Measurements from ENCODE around the gene DNAJB2. TPM values are rescaled to one million over a fixed set of nuclear protein-coding genes. Genes with fewer than 3 reads are reported as not detected.

The DNAJB2 gene
- total RNA-seq, 1 donor from 2014 or later, result 47.8 TPM

DNA sequence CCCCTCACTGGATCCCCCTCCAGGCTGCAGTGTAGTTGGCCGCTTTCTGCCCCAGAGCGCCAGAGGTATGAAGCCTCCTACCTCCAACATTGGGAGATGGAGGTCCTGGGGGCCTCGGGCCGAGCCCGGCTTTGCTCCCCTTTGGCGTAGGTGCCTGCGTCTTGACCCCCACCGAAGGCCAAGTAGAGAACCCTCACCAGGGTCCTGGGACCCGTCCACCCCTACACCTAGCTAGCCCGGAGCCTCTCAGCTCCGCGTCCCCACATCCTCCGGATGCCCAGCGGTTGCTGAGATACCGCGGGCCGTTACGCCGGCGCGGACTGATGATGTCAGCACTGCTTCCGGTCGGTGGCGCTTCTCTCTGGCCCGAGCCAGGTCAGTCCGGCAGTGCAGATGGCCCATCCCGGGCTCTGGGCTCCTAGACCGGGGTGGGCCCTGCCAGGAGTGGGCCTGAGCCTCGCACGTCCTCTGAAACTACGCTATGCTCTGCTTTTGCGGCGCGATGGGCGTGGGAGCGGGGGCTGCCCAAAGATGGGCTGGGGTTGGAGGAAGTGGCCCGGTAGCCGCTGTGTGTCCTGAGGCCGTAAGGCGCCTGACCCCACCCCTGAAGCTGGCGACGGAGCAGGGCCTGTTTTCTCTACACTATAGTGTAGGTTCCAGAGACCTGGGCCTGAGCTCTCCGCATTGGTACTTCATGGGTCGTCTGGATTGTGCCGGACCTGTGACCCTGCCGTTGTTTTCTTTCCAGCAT lies 33.8 kb upstream of the DNAJB2 start, which contains the start of the genes GLB1L and STK16:
Gene GLB1L, minus strand, starts transcription at position 297 of the 751 bp plus-strand sequence. CDS start 1,871 bp downstream, outside the sequence.
Gene STK16, plus strand, starts transcription at position 332 of the 751 bp plus-strand sequence. CDS start 521 bp downstream, outside the sequence.
- H3K27me3 Mint-ChIP-seq (ENCODE audit: low read depth), result peaks cover 4% of the 10 kb centered on the region
- H3K4me3 Mint-ChIP-seq, result peak within 1 kb of the TSS; percentile 91
- peak; percentile 87 to 94 for DNase-seq (ENCODE audit: low spot score in 2 of 2, unreplicated experiment in 2 of 2)
- no peaks in the 10 kb centered on the region for H3K9me3 Mint-ChIP-seq
- no peaks in the 10 kb centered on the region for H3K36me3 Mint-ChIP-seq
- H3K27ac Mint-ChIP-seq, result peak within 1 kb of the TSS; percentile 97
- TF ChIP-seq CTCF (IDR thresholded peaks at IDR 0.05; ENCODE audit: unreplicated experiment), result no peak
- peaks cover 23% of the 10 kb centered on the region for H3K4me1 Mint-ChIP-seq

- Mint-ChIP-seq H3K36me3 (no peaks in the 10 kb centered on the region), H3K4me1 (peaks cover 23% of the 10 kb centered on the region), H3K27me3 (ENCODE audit: low read depth) (peaks cover 8% of the 10 kb centered on the region), H3K9me3 (no peaks in the 10 kb centered on the region), H3K4me3 (peak overlapping the region; percentile 91), H3K27ac (peak overlapping the region; percentile 97)
- no peak for DNase-seq (ENCODE audit: low spot score in 2 of 2, unreplicated experiment in 2 of 2)
- no peak for TF ChIP-seq CTCF (IDR thresholded peaks at IDR 0.05; ENCODE audit: unreplicated experiment)
Measured at GRCh38 chr2:219245899-219246230, 33.3 kb upstream of the DNAJB2 start.

GRCh38 chr2:219246559-219246958 lies 32.6 kb upstream of the DNAJB2 start:
- Mint-ChIP-seq H3K4me3 (peak overlapping the region; percentile 91), H3K36me3 (no peaks in the 10 kb centered on the region), H3K4me1 (peaks cover 23% of the 10 kb centered on the region), H3K27ac (no peak overlapping the region), H3K27me3 (ENCODE audit: low read depth) (peaks cover 15% of the 10 kb centered on the region), H3K9me3 (no peaks in the 10 kb centered on the region)
- DNase-seq (ENCODE audit: low spot score in 2 of 2, unreplicated experiment in 2 of 2), result no peak
- no peak for TF ChIP-seq CTCF (IDR thresholded peaks at IDR 0.05; ENCODE audit: unreplicated experiment)

GRCh38 chr2:219247678-219248642 lies 31.2 kb upstream of the DNAJB2 start:
- no peaks in the 10 kb centered on the region for H3K9me3 Mint-ChIP-seq
- TF ChIP-seq CTCF (IDR thresholded peaks at IDR 0.05; ENCODE audit: unreplicated experiment), result no peak
- no peaks in the 10 kb centered on the region for H3K36me3 Mint-ChIP-seq
- H3K4me3 Mint-ChIP-seq, result no peak overlapping the region
- peaks cover 28% of the 10 kb centered on the region for H3K4me1 Mint-ChIP-seq
- H3K27ac Mint-ChIP-seq, result no peak overlapping the region
- no peak for DNase-seq (ENCODE audit: low spot score in 2 of 2, unreplicated experiment in 2 of 2)
- peaks cover 29% of the 10 kb centered on the region for H3K27me3 Mint-ChIP-seq (ENCODE audit: low read depth)

GRCh38 chr2:219248845-219249202 lies 30.3 kb upstream of the DNAJB2 start:
- Mint-ChIP-seq H3K36me3 (no peaks in the 10 kb centered on the region), H3K9me3 (no peaks in the 10 kb centered on the region), H3K27ac (peak overlapping the region; percentile 36), H3K4me1 (peaks cover 33% of the 10 kb centered on the region), H3K4me3 (no peak overlapping the region), H3K27me3 (ENCODE audit: low read depth) (peaks cover 37% of the 10 kb centered on the region)
- TF ChIP-seq CTCF (IDR thresholded peaks at IDR 0.05; ENCODE audit: unreplicated experiment), result no peak
- no peak for DNase-seq (ENCODE audit: low spot score in 2 of 2, unreplicated experiment in 2 of 2)

Data from mesothelial cell of epicardium (in vitro differentiated cells).